ENCODE measurements around the gene BCAS3.
A peak's percentile ranks its signal among the peaks of the same experiment; 100 is the strongest.

The BCAS3 gene

GRCh38 chr17:60675997-60676396, 1.7 kb upstream of the BCAS3 start:
- DNase-seq (ENCODE audit: low read depth in 3 of 3), result no peak

DNA sequence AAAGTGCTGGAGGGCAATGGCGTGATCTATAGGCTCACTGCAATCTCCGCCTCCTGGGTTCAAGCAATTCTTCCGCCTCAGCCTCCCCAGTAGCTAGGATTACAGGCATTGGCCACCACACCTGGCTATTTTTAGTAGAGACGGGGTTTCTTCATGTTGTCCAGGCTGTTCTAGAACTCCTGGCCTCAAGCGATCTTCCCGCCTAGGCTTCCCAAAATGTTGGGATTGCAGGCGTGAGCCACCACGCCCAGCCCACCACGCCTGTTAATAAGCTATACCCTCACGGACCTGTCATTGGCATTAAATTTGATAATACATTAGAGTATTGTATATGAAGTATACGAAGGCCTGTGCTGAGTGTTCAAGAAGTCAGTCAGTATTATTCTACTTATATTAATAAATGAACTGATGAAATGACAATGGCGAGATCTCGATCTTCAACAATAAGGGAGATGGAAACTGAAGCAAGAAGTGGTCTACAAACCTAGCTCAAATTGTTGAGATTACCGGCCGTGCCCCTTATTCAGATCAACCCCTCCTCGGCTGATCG, 818 bp upstream of the BCAS3 start:
- DNase-seq (ENCODE audit: low read depth in 3 of 3), result no peak

- no peak for DNase-seq (ENCODE audit: low read depth in 3 of 3)
Measured at GRCh38 chr17:60678118-60678444, 430 bp downstream of the BCAS3 start.

DNA sequence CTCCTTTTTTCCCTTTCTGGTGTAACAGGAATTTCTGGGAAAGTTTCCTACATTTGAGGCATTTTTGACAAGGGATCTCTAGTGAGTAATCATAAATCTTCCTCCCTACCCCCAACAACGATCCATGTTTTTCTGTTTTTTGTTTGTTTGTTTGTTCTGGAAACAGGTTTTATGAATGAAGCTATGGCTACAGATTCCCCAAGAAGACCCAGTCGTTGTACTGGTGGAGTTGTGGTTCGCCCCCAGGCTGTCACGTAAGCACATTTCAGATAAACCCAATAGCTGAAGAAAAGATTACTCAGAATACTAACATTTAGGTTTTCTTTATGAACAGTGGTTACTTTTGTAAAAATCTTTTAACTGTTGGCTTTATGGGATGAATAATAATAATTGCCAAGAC, 1.6 kb downstream of the BCAS3 start:
- DNase-seq (ENCODE audit: low read depth in 3 of 3), result no peak

GRCh38 chr17:60680754-60681153, 3.1 kb downstream of the BCAS3 start:
- DNase-seq (ENCODE audit: low read depth in 3 of 3), result no peak

DNA sequence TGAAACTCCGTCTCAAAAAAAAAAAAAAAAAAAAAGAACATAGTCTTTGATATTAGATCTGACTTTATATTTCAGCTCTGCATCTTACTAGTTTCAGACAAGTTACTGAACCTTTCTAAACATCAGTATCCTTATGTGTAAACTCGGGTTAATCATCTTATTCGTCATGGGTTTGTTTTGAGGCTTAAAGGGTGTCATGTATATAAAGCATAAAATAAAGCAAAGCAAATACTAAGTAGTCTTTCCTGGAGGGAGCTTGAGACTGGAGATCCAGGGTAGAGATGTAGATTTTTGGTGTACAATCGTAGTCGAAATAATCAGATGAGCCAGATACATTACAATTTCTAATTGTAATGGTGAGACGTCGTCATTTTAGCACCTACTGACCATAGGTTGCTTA, 7.8 kb downstream of the BCAS3 start:
- DNase-seq (ENCODE audit: low read depth in 3 of 3), result no peak

DNA sequence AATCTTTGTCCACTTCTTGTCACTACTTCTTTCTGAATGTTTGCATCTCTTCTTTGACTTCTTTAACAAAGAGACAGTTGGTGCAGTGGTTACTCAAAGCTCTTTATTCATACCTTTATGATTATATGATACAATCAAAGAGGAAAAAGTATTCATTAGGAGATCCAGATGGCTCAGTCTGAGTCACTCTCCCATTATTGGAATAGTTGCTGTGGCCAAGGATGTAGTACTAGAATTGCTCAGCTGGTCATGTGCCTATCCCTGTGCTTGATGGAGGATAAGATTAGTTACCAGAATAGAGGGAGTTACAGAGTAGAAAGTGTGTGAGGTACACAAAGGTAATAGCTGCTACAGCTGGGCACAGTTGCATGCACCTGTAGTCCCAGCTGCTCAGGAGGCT, 18.3 kb downstream of the BCAS3 start:
- DNase-seq (ENCODE audit: low read depth in 3 of 3), result no peak

DNA sequence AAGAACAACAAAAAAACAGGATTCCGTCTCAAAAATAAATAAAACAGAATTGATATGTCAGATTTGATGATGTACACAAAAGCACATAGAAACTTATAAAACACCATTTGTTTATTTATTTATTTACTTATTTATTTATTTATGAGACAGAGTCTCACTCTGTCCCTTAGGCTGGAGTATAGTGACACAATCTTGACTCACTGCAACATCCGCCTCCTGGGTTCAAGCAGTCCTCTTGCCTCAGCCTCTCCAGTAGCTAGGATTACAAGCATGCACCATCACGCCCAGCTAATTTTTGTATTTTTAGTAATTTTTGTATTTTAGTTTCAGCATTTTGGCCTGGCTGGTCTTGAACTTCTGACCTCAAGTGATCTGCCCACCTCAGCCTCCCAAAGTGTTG, 21.4 kb downstream of the BCAS3 start:
- DNase-seq (ENCODE audit: low read depth in 3 of 3), result no peak

- no peak for DNase-seq (ENCODE audit: low read depth in 3 of 3)
Measured at GRCh38 chr17:60704170-60704569, 26.5 kb downstream of the BCAS3 start.

GRCh38 chr17:60712675-60713074, 35.0 kb downstream of the BCAS3 start:
- DNase-seq (ENCODE audit: low read depth in 3 of 3), result no peak

DNA sequence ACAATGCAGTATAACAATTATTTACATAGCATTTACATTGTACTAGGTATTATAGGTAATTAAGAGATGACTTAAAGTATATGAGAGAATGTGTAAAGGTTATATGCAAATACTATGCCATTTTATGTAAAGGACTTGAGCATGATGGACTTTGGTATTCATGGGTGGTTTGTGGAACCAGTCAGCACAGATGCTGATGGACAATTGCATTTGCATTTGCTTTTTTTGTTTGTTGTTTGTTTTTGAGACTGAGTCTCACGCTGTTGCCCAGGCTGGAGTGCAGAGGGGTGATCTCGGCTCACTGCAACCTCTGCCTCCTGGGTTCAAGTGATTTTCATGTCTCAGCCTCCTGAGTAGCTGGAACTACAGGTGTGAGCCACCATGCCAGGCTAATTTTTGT, 36.0 kb downstream of the BCAS3 start:
- DNase-seq (ENCODE audit: low read depth in 3 of 3), result no peak

- no peak for DNase-seq (ENCODE audit: low read depth in 3 of 3)
Measured at GRCh38 chr17:60716766-60717165, 39.1 kb downstream of the BCAS3 start.

DNA sequence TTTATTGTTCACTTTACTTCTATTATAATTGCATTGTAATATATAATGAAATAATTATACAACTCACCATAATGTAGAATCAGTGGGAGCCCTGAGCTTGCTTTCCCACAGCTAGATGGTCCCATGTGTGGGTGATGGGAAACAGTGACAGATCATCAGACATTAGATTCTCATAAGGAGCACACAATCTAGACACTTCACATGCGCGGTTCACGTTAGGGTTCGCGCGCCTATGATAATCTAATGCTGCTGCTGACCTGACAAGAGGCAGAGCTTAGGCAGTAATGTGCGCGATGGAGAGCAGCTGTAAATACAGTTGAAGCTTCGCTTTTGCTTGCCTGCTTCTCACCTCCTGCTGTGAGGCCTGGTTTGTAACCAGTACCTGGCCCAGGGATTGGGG, 40.2 kb downstream of the BCAS3 start:
- no peak for DNase-seq (ENCODE audit: low read depth in 3 of 3)

GRCh38 chr17:60720763-60721531, 43.3 kb downstream of the BCAS3 start:
- DNase-seq (ENCODE audit: low read depth in 3 of 3), result peak in 1 of 3 experiments; percentile 7

GRCh38 chr17:60724647-60725046, 47.0 kb downstream of the BCAS3 start:
- DNase-seq (ENCODE audit: low read depth in 3 of 3), result no peak

DNA sequence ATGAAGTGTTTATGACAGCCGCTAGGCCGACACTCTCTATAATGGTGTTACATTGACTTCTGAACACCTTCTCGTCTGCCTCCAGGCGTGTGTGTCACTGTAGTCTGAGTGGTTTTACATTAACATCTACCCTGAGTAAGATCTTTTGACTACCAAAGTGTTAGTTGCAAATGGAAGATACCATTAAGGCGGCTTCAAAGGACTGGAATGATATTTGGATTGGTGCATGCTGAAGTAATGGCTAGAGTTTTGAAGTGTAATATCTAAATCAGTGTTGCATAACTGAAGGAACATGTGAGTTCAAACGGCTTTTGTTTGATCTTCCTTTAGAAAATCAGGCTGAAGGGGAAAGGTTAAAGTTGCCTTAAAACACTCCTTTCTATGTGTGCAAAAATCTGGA, 52.2 kb downstream of the BCAS3 start:
- no peak for DNase-seq (ENCODE audit: low read depth in 3 of 3)

- no peak for DNase-seq (ENCODE audit: low read depth in 3 of 3)
Measured at GRCh38 chr17:60730273-60730672, 52.6 kb downstream of the BCAS3 start.

- DNase-seq (ENCODE audit: low read depth in 3 of 3), result no peak
Measured at GRCh38 chr17:60738287-60738686, 60.6 kb downstream of the BCAS3 start.

- DNase-seq (ENCODE audit: low read depth in 3 of 3), result no peak
Measured at GRCh38 chr17:60740584-60740983, 62.9 kb downstream of the BCAS3 start.

DNA sequence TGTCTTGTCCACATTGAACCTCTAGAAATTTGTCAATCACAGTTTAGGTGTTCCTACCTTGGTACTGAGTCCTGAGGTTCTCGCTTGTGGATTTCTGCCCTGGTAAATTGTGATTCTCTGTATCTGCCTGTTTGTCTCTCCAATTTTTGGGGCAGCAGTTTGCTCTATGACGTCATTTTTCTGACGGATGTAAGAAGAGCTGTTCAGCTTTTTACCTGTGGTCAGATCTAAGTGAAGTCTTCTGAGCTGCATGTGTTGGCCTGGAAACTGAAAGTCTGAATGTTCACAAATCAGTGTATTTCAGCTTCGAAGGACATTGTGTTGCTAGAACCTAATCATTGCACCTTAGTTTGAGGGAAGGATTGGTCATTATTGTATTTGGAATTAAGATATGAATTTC, 63.4 kb downstream of the BCAS3 start:
- no peak for DNase-seq (ENCODE audit: low read depth in 3 of 3)

GRCh38 chr17:60743282-60743681, 65.6 kb downstream of the BCAS3 start:
- no peak for DNase-seq (ENCODE audit: low read depth in 3 of 3)

DNA sequence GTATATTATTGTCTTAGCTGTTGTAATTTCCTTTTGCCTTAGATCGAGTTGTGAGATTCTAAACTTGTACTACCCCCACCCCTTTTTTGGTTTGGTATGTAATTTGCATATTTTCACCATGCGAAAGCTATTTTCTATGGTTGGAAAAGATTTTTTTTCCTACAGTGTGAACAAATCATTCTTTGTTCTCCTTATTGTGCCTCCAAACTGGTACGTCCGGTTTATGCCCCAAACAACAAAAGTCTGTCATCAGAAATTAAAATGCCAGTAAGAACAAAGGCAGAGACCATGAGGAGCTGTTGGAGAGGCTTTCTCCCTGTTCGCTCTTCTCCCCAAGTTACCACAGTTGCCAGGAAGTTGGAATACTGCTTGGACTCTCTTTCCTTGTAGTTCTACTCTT, 66.1 kb downstream of the BCAS3 start:
- DNase-seq (ENCODE audit: low read depth in 3 of 3), result no peak

GRCh38 chr17:60744355-60744966, 66.8 kb downstream of the BCAS3 start:
- no peak for DNase-seq (ENCODE audit: low read depth in 3 of 3)

DNA sequence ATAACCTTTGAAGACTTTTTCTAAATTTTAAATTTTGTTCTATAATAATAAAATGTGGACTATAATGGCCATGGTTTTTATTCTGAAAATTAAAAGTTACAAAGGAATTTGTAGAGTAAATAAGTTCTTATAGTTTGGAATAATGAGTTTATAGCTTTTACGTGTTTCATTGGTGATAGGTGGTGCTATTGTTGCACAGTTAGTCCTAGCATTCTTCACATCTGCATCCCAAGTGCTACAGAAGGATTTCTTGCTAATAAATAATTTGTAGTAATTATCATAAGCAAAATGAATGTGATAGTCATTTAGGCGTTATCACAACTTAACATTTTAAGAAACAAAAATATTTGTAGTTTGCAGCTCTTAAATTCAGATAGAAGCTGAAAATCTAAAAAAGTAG, 67.9 kb downstream of the BCAS3 start:
- DNase-seq (ENCODE audit: low read depth in 3 of 3), result no peak

Data from stimulated activated CD4-positive, alpha-beta T cell treated with anti-CD3 and anti-CD28 coated beads, TNF-alpha, amount 100 ng/mL, for 4 hours (primary cell).